Measurements from ENCODE around the gene ESRRG. TPM values are rescaled to one million over a fixed set of nuclear protein-coding genes. Genes with fewer than 3 reads are reported as not detected.

The ESRRG gene
- total RNA-seq, 1 experiment from 2014 or later, result 0.44 TPM

- WGBS (ENCODE audit: extremely low coverage, insufficient read length, low lambda C conversion rate), result no CpG with 5 or more reads among the region's 1 CpG
- no peaks in the 10 kb centered on the region for H3K9me3 Mint-ChIP-seq
These were observed 188.2 kb downstream of the ESRRG start for GRCh38 chr1:216535059-216535458.

More at GRCh38 chr1:216535059-216535458, 188.2 kb downstream of the ESRRG start:
- Histone ChIP-seq H4K91ac (ENCODE audit: insufficient read length, low read depth, low read length) (no peak overlapping the region), H3K4me1 (ENCODE audit: insufficient read depth, low read length) (no peaks in the 10 kb centered on the region), H3K9ac (ENCODE audit: extremely low read depth, insufficient read length, low read length) (no peak overlapping the region), H2BK12ac (ENCODE audit: insufficient read length, low read depth, low read length) (no peak overlapping the region), H3K79me2 (ENCODE audit: insufficient read depth, low read length) (no peaks in the 10 kb centered on the region), H3K23me2 (ENCODE audit: insufficient read length, low read depth, low read length, poor library complexity, severe bottlenecking) (no peaks in the 10 kb centered on the region), H3K4me2 (ENCODE audit: insufficient read depth, insufficient read length, low read length) (no peak overlapping the region), H3K56ac (ENCODE audit: insufficient read length, low read depth, low read length) (no peak overlapping the region), H2BK20ac (ENCODE audit: low read depth, low read length, poor library complexity, severe bottlenecking) (no peak overlapping the region), H3K4ac (ENCODE audit: low read depth, low read length) (no peak overlapping the region), H3K14ac (ENCODE audit: insufficient read depth, low read length) (no peak overlapping the region), H4K20me1 (ENCODE audit: control insufficient read depth, insufficient read depth, insufficient read length) (no peaks in the 10 kb centered on the region), H3K23ac (ENCODE audit: insufficient read length, low read depth, low read length) (no peak overlapping the region), H2BK5ac (ENCODE audit: insufficient read length, low read length) (no peak overlapping the region), H3T11ph (ENCODE audit: low read length) (no peak overlapping the region), H3K27ac (ENCODE audit: insufficient read length, low read depth, low read length) (no peak overlapping the region), H4K5ac (ENCODE audit: insufficient read length, low read depth, low read length) (no peak overlapping the region), H3K27me3 (ENCODE audit: insufficient read depth, low read length) (no peaks in the 10 kb centered on the region), H3K79me1 (ENCODE audit: insufficient read depth, low read depth, low read length, poor library complexity, severe bottlenecking) (no peaks in the 10 kb centered on the region), H3K18ac (ENCODE audit: insufficient read length, low read depth, low read length) (no peak overlapping the region), H2AK5ac (ENCODE audit: insufficient read length, low read length) (no peak overlapping the region), H4K8ac (replicated peaks; ENCODE audit: insufficient read length, low read depth, low read length) (no peak overlapping the region), H2BK120ac (ENCODE audit: low read depth, low read length, poor library complexity, severe bottlenecking) (no peak overlapping the region), H2AFZ (ENCODE audit: low read length) (no peak overlapping the region), H2BK15ac (ENCODE audit: low read depth, low read length) (no peak overlapping the region), H3K9me3 (ENCODE audit: control insufficient read depth, low read depth, low read length) (no peaks in the 10 kb centered on the region)
- H3K27ac Mint-ChIP-seq, result no peak overlapping the region
- peaks cover 8 to 12% of the 10 kb centered on the region in 2 experiments for H3K4me1 Mint-ChIP-seq
- H3K4me3 Mint-ChIP-seq, result no peak overlapping the region
- no peak for TF ChIP-seq CTCF (conservative IDR thresholded peaks at IDR 0.05)
- no peaks in the 10 kb centered on the region for H3K36me3 Mint-ChIP-seq (ENCODE audit: insufficient read depth in 1 of 3, low read depth in 3 of 3)
- DNase-seq, result no peak
- no peaks in the 10 kb centered on the region for H3K27me3 Mint-ChIP-seq (ENCODE audit: low read depth)

Measured in H9 (cell line).